Panc1 (cell line): Measurements from ENCODE around the gene TMC3. TPM values are rescaled to one million over a fixed set of nuclear protein-coding genes. Genes with fewer than 3 reads are reported as not detected.

ENCODE experiments used
- total RNA-seq: library from RNA; stranded (reverse); gene quantifications from one replicate; pipeline ENCODE4 v1.2.1, GENCODE V29; 2021; ENCODE audit not compliant: unreplicated experiment

The TMC3 gene
- total RNA-seq, 1 experiment from 2014 or later, result not detected

Other genes starting within 250 kb of the TMC3 start
- 2.7 TPM for gene CFAP161, start 239.9 kb downstream of the TMC3 start, total RNA-seq
- 1.0 TPM for gene IL16, start 177.3 kb downstream of the TMC3 start, total RNA-seq
- gene STARD5, start 50.1 kb downstream of the TMC3 start, total RNA-seq, result 2.9 TPM